Measurements from ENCODE around the gene NOL8. TPM values are rescaled to one million over a fixed set of nuclear protein-coding genes. Genes with fewer than 3 reads are reported as not detected.

The NOL8 gene
- total RNA-seq, 1 experiment from 2014 or later, result 22.3 TPM

GRCh38 chr9:92325991-92326500 is 896 bp upstream of the NOL8 start:
- Histone ChIP-seq H3K36me3 (peaks cover 29% of the 10 kb centered on the region), H3K4me3 (peak overlapping the region; percentile 98), H3K27me3 (no peaks in the 10 kb centered on the region), H3K9me3 (no peaks in the 10 kb centered on the region)
- no peak for DNase-seq

DNA sequence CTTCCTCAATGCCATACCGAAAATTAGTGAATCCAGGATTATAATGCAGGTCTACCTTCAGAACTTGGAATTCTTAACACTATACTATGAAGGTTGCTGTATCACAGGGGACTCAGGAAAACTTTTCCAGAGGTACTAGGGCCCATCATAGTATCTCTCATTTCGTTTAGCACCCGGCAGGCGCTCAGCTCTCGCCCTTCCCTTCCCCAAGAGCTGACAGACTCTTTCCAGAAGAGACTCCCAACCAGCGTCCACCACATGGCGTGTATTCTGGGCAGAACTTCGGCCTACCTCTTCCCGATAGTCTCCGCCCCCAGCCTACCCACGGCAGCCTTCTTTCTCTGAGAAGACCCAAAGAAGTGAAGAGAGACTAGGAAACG is 271 bp downstream of the NOL8 start:
- peaks cover 39% of the 10 kb centered on the region for H3K36me3 ChIP-seq
- no peak for DNase-seq
- H3K9me3 ChIP-seq, result no peaks in the 10 kb centered on the region
- no peaks in the 10 kb centered on the region for H3K27me3 ChIP-seq
- peak overlapping the region; percentile 98 for H3K4me3 ChIP-seq

GRCh38 chr9:92324431-92324830 is 719 bp downstream of the NOL8 start:
- no peaks in the 10 kb centered on the region for H3K9me3 ChIP-seq
- H3K27me3 ChIP-seq, result no peaks in the 10 kb centered on the region
- H3K4me3 ChIP-seq, result peak overlapping the region; percentile 98
- DNase-seq, result no peak
- H3K36me3 ChIP-seq, result peaks cover 42% of the 10 kb centered on the region

DNA sequence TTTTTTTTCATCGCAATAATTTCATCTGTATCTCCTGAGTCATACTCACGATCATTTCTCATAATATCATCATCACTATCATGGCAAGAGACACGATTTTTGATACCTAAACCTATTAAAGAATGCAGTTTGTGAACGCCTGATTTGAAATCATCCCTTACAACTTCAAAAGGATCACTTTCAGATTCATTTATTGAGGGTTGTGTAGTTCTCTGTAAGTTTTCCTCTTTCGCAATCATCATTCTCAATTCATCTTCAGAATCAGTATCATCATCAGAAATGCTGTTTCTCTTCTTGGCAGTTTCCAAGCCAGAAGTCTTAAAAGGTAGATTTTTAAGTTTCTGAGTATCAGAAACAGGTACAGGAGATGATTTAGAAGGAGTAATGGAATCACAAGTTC is 9.7 kb downstream of the NOL8 start:
- Histone ChIP-seq H3K9me3 (no peaks in the 10 kb centered on the region), H3K36me3 (peaks cover 71% of the 10 kb centered on the region), H3K27me3 (no peaks in the 10 kb centered on the region)

DNA sequence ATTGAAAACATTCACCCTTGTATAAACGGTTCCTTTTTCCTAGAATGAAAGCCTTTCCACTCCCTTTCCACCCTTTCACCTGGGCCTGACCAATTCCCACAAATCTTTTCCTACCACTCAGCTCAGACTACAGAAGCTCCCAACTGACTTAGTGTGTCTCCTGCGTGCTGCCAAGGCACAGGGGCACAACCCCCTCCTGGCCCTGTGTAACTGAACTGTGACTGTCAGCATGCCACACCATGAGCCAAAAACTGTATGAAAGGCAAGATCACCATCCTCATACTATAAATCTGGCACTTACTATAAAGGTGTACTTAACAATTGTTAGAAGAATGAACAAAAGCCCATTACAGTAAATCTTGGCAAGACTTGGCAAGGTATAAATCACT is 11.5 kb downstream of the NOL8 start:
- Histone ChIP-seq H3K36me3 (peaks cover 74% of the 10 kb centered on the region), H3K4me3 (no peak overlapping the region)

More for the DNA sequence above, 9.7 kb downstream of the NOL8 start:
- H3K4me3 ChIP-seq, result no peak overlapping the region
- no peak for DNase-seq

DNA sequence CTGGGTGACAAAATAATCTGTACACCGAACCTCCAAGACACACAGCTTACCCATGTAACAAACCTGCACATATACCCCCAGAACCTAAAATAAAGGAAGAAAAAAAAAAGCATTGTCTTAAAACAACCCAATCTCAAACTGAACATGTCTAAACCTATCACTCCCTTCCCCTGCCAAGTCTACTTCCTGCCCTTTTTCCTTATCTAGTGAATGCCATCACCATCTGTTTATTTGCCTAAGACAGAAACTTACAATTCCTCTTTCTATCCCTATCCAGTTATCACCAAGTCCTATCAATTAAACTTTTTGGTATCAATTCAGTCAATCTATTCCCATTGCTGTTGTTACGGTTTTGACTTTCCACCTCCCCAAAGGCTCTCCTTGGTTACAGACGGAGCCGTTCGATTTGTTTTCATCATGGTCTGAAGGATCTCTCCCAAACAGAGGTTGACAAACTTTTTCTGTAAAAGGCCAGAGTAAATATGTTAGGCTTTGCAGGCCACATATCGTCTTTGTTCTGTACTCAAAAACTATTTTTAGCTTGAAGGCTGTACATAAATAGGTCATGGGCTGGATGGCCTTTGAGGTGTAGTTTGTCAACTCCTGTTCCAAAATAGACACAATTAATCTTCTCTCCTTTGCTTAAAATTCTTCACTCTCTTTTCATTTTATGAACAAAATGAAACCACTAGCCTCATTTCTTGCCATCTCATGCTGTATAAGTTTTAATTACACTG is 12.1 kb downstream of the NOL8 start:
- DNase-seq, result no peak
- H3K27me3 ChIP-seq, result no peaks in the 10 kb centered on the region
- H3K36me3 ChIP-seq, result peaks cover 74% of the 10 kb centered on the region
- no peak overlapping the region for H3K4me3 ChIP-seq
- no peaks in the 10 kb centered on the region for H3K9me3 ChIP-seq

More for the DNA sequence above, 11.5 kb downstream of the NOL8 start:
- DNase-seq, result no peak
- no peaks in the 10 kb centered on the region for H3K9me3 ChIP-seq
- H3K27me3 ChIP-seq, result no peaks in the 10 kb centered on the region

DNA sequence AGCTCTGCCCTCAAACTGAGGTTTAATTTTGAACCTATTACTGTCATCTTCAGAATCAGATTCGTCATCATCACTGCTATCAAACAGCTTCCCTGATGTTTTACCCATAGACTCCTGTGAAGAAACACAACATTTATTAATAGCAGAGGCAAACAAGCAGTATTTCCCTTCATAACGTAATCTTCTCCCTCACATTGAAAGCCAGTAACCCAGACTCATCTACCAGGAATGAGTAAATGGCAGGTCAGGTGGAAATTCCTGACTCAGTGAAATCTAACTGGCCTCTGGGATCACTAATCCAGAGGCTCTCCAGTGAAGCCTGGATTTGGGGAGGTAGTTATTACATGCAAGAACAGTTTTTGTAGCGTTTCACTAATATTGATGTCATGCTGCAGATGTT is 14.6 kb downstream of the NOL8 start:
- Histone ChIP-seq H3K9me3 (no peaks in the 10 kb centered on the region), H3K27me3 (no peaks in the 10 kb centered on the region), H3K36me3 (peaks cover 79% of the 10 kb centered on the region), H3K4me3 (no peak overlapping the region)
- DNase-seq, result no peak

- Histone ChIP-seq H3K36me3 (peaks cover 81% of the 10 kb centered on the region), H3K27me3 (no peaks in the 10 kb centered on the region), H3K4me3 (no peak overlapping the region), H3K9me3 (no peaks in the 10 kb centered on the region)
- DNase-seq, result no peak
Measured at GRCh38 chr9:92308893-92309292, 16.3 kb downstream of the NOL8 start.

DNA sequence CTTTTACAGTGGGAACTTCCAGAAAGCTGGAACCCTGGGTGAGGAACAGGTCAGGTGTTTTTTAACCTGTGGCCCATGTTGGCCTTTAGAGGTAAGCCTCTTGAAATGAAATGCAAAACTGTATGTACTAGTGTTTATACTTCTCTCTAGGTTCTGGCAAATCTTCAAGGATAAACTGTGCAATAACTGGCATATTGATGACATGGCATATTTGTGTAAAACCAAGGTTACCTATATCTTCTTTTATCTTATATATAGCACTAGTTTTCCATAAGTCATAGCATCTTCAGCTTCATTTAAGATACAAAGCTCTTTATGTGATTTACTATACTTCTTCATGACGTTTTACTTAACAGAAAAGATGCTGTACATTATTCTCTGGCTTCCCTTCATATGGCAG is 24.2 kb downstream of the NOL8 start:
- no peaks in the 10 kb centered on the region for H3K9me3 ChIP-seq
- H3K27me3 ChIP-seq, result no peaks in the 10 kb centered on the region
- DNase-seq, result no peak
- peaks cover 88% of the 10 kb centered on the region for H3K36me3 ChIP-seq
- no peak overlapping the region for H3K4me3 ChIP-seq

- Histone ChIP-seq H3K4me3 (no peak overlapping the region), H3K27me3 (no peaks in the 10 kb centered on the region), H3K36me3 (peaks cover 80% of the 10 kb centered on the region), H3K9me3 (no peaks in the 10 kb centered on the region)
- no peak for DNase-seq
Measured at GRCh38 chr9:92299116-92299515, 26.0 kb downstream of the NOL8 start.

DNA sequence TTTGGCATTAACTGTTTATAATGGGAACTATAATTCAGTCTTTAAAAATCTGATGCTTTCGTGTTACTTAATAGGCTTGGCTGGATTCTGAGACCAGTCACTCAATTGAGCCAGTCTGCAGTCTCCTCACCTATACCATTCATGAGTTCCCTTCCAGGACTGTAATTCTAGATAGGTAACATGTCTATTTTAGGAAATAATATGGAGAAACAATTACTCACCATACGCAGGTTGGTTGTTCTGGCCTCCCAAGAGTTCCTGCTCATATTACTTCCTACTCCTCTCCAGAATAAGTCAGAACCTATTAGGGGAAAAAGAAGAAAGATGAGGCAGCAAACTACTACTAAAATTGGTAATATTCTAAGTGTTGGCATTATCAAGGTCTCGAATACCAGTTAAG is 27.1 kb downstream of the NOL8 start:
- no peak for DNase-seq
- Histone ChIP-seq H3K36me3 (peaks cover 72% of the 10 kb centered on the region), H3K4me3 (no peak overlapping the region), H3K27me3 (no peaks in the 10 kb centered on the region), H3K9me3 (no peaks in the 10 kb centered on the region)

- Histone ChIP-seq H3K27me3 (no peaks in the 10 kb centered on the region), H3K4me3 (no peak overlapping the region), H3K36me3 (peaks cover 74% of the 10 kb centered on the region), H3K9me3 (no peaks in the 10 kb centered on the region)
- DNase-seq, result no peak
Measured at GRCh38 chr9:92297611-92298010, 27.5 kb downstream of the NOL8 start.

- no peak overlapping the region for H3K4me3 ChIP-seq
- no peak for DNase-seq
- H3K9me3 ChIP-seq, result no peaks in the 10 kb centered on the region
- H3K27me3 ChIP-seq, result no peaks in the 10 kb centered on the region
- peaks cover 72% of the 10 kb centered on the region for H3K36me3 ChIP-seq
Measured at GRCh38 chr9:92295827-92296258, 29.3 kb downstream of the NOL8 start.

DNA sequence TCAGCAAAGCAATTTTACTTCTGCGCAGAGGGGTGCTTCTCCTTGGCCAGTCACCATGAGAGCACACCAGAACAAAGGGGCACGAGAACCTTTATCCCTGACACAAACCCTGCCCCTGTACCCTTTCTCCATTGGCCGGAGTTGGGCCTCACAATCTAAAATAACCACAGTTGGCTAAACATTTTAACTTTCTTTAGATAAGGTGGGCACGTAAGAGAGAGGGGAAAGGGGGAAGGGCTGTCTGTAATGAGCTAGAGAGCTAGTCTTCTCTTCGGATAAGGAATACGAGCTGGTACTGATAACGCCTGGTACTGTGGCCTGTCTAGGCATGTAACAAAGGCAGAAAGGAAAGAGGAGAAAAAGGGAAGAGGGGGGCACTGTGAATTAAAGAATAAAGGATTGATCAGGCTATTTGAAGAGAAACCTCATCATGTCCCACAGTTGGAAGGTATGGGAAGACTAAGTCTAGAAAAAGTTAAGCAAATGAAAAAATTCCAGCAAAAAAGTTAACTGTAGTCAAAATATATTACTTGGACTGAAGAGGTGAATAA is 29.8 kb downstream of the NOL8 start:
- Histone ChIP-seq H3K9me3 (no peaks in the 10 kb centered on the region), H3K4me3 (no peak overlapping the region), H3K27me3 (no peaks in the 10 kb centered on the region), H3K36me3 (peaks cover 72% of the 10 kb centered on the region)
- no peak for DNase-seq

GRCh38 chr9:92294297-92294676 is 30.9 kb downstream of the NOL8 start:
- Histone ChIP-seq H3K9me3 (no peaks in the 10 kb centered on the region), H3K4me3 (peak overlapping the region; percentile 93), H3K27me3 (no peaks in the 10 kb centered on the region), H3K36me3 (peaks cover 73% of the 10 kb centered on the region)
- peak; percentile 33 for DNase-seq

GRCh38 chr9:92293452-92294296 is 31.5 kb downstream of the NOL8 start, which contains the start of gene IARS1:
IARS1 (minus strand) TSS chr9:92293697; CDS start chr9:92289419, 4,278 bp downstream.
- H3K36me3 ChIP-seq, result peaks cover 72% of the 10 kb centered on the region
- no peaks in the 10 kb centered on the region for H3K27me3 ChIP-seq
- H3K9me3 ChIP-seq, result no peaks in the 10 kb centered on the region
- peak within 1 kb of the TSS; percentile 93 for H3K4me3 ChIP-seq
- peak; percentile 99 for DNase-seq

- Histone ChIP-seq H3K9me3 (no peaks in the 10 kb centered on the region), H3K36me3 (peaks cover 72% of the 10 kb centered on the region), H3K4me3 (peak overlapping the region; percentile 93), H3K27me3 (no peaks in the 10 kb centered on the region)
- DNase-seq, result no peak
Measured at GRCh38 chr9:92293075-92293354, 32.1 kb downstream of the NOL8 start.
